Stimulated activated CD8-positive, alpha-beta memory T cell treated with anti-CD3 and anti-CD28 coated beads, Interleukin-2, amount 100 ng/mL, for 48 hours (primary cell): ENCODE data around the gene JUN.
A peak's percentile ranks its signal among the peaks of the same experiment; 100 is the strongest.

Experiments used
- DNase-seq, 2 donors: peaks; one replicate each; pipeline ENCODE4 v3.0.0-alpha.2; 2020; ENCODE audit warnings: low read depth in 2 of 2

The JUN gene

DNA sequence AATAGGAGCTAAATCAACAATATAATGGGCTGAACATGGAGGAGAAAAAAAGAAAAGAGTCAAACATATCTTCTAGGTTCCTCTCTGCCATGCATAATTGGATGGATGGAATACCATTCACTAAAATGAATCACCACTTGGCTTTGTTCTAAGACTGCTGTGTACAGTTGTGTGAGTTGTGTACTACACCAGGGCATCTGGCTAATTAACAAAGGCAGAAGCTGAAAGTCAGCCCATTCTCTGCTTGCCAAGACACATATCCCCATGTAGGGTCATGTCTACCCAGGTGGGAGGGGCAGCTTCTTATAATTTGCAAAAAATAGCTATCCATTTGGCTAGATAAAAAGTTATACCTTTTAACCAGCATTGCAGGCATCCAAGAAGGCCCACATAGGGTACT is 21.0 kb downstream of the JUN start:
- DNase-seq, result no peak

GRCh38 chr1:58755468-58755872 is 28.4 kb downstream of the JUN start:
- DNase-seq, result peak; percentile 34 to 44

- no peak for DNase-seq
Observed at GRCh38 chr1:58754683-58755467, 29.0 kb downstream of the JUN start.

GRCh38 chr1:58754073-58754613 is 29.7 kb downstream of the JUN start:
- DNase-seq, result no peak

DNA sequence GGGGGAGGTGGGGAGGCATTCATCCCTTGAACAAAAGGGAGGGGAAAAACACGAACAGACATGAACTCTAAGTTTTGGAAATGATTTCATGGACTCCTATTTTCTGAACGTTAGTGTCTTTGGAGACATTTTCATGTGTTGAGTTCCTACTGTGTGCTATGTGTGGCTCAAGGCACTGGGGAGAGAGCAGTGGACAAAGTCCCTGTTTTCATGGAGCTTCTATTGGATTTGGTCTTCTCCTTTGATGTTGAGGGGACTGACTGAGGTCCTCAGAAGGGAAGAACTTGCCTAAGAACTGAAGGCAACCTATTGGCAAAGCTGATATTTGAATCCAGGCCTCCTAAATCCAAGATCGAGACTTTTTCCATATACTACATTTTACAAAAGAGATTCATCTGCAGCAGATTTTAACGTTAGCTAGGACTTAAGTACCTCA is 30.4 kb downstream of the JUN start:
- no peak for DNase-seq

DNA sequence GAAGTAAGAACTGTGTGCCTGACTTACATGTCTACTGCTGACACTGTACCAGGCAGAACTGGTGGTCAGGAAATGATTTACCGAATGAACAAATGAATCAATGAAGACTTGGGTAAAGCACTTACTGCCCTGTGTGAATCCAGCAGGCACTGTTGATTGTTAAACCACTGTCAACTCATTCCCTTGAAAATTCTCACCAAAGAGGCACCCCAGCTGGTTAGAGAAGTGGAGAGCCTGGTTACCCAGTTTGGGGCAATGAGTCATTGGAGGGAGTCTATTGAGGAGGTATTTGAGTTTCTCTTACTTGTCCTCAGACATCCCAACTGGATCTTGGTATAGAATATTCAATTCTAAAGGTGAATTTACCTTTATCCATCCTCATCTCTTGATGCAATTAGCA is 34.2 kb downstream of the JUN start:
- DNase-seq, result no peak

DNA sequence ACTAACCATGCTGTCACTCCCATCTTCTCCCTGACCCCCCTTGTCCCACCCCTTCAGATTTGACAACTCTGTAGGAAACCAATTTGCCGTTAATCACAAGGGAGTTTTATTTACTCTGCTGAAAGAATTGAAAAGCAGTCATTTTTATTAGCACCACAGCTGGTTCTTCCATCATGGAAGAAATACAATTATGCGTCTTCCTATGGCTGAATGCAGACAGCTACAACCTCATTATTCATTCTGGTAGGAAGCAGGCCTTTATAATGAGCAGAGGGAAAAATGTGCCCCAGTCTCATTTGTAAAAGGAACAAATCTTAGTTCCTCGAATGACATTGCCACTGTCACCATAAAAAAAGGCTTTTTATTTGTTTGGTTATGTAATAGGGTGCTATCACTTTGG is 35.2 kb downstream of the JUN start:
- no peak for DNase-seq

DNA sequence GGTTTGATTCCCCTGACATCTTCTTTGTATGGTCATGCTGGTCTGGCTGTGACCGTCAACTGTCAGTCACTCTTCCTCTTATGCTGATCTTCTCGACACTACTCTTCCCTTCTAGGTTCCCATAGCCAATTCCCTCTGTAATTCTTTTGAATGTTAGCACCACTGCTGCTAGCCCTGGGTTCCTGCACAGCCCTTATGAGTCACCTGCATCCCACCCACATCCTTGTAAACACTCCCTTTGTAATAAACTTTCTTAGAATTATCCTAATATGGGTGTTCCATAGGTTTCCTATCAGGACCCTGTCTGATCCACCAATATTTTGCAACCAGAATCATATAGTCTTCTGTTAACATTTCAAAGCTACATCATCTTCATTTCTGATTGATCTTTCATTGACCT is 37.1 kb downstream of the JUN start:
- no peak for DNase-seq

DNA sequence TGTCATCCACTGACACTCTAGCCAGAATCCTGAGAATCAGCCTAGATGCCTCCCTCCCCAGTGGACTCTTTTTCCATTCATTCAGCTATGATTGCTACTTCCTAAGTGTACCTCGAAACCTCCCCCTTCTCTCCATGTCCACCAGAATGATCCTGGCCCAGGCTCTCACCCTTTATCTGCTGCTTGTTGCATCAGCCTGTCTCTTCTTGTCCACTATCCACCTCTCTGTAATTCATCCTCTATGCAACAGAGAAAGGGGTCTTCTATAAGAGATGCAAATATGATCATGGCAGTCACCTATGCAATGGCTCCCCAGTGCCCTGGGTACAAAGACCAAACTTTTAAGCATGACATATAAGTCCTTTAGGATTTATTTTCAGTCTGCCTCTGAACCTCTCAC is 37.7 kb downstream of the JUN start:
- no peak for DNase-seq

DNA sequence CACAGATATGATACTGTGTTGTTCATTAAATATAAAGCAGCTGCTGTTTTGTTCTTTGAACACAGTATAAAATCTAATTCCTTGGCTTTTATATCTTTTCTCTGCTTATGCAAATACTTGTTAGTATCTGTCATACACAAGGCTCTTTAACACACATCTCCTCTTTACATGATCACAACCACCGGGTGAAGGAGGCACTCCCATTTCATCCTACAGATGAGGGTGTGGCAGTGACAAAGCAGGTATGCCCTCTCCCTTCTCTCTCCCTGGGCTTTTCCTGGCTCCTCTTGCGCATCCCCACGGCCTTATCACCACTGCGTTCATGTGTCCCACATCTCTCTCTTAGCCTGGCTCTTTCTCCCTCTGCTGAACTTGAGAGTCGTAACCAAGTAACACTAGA is 38.2 kb downstream of the JUN start:
- DNase-seq, result no peak

GRCh38 chr1:58745117-58745516 is 38.7 kb downstream of the JUN start:
- no peak for DNase-seq

GRCh38 chr1:58741678-58742553 is 41.9 kb downstream of the JUN start:
- DNase-seq, result no peak

- no peak for DNase-seq
Observed at GRCh38 chr1:58739856-58740466, 43.9 kb downstream of the JUN start.

GRCh38 chr1:58738876-58739275 is 45.0 kb downstream of the JUN start:
- DNase-seq, result no peak

DNA sequence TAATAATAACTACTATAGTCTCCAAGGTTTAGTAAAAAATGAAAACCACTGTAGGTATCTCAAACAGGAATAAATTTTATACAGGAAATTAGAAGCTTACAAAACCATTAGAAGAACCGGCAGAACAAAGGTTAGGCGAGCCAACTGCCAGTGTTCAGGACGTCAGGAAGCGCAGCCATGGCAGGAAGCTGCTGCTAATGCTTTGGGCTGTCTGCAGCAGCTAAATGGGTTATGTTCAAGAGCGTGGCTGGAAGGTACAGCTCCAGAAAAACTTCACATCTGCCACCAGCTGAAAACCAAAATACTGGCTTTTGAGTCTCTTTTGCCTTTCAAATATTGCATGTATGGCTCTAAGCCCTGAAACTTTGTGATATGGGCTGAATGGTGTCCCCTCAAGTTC is 48.3 kb downstream of the JUN start:
- DNase-seq, result no peak

GRCh38 chr1:58734630-58735029 is 49.2 kb downstream of the JUN start:
- no peak for DNase-seq

GRCh38 chr1:58732087-58732775 is 51.6 kb downstream of the JUN start:
- no peak for DNase-seq
